Activated CD8-positive, alpha-beta T cell treated with anti-CD3 and anti-CD28 coated beads, Interleukin-2, amount 10 ng/mL, durations not matched to agents 7 days and 5 days (primary cell): ENCODE measurements around the gene MYO5B. TPM values are rescaled to one million over a fixed set of nuclear protein-coding genes. Genes with fewer than 3 reads are reported as not detected.

Source experiments
- ATAC-seq: fragments of 150-1000 bp; cut with Tn5 transposase; one replicate; pipeline ENCODE4 v1.10.0; 2021; ENCODE audit warnings: moderate library complexity
- CTCF ChIA-PET: fragments of 350-600 bp; sonication (Branson Sonifier 250); formaldehyde crosslinking; loops from one replicate; lab custom pipeline; 2021; ENCODE audit warnings: antibody characterized with exemption; lab: Charles Lee
- POLR2A ChIA-PET: fragments of 350-600 bp; sonication (Branson Sonifier 250); formaldehyde crosslinking; loops from one replicate; lab custom pipeline; 2021; ENCODE audit warnings: antibody characterized with exemption; lab: Charles Lee
- DNase-seq: peaks from one replicate; pipeline ENCODE4 v3.0.0-alpha.2; 2020
- H3K27ac Mint-ChIP-seq: one replicate; pipeline ENCODE4 v1.8.0; 2021; ENCODE audit warnings: mild to moderate bottlenecking, mixed read lengths
- H3K27me3 Mint-ChIP-seq: one replicate; pipeline ENCODE4 v1.8.0; 2021; ENCODE audit warnings: low read depth, mixed read lengths
- H3K36me3 Mint-ChIP-seq: one replicate; pipeline ENCODE4 v1.8.0; 2021; ENCODE audit warnings: low read depth, mixed read lengths
- H3K4me1 Mint-ChIP-seq: one replicate; pipeline ENCODE4 v1.8.0; 2021; ENCODE audit warnings: low read depth, mixed read lengths
- H3K4me3 Mint-ChIP-seq: one replicate; pipeline ENCODE4 v1.8.0; 2021; ENCODE audit warnings: mild to moderate bottlenecking, mixed read lengths
- H3K9me3 Mint-ChIP-seq: one replicate; pipeline ENCODE4 v1.8.0; 2022; ENCODE audit warnings: mixed read lengths; ENCODE audit not compliant: insufficient read depth
- total RNA-seq, 2 experiments: library from RNA; stranded (reverse); gene quantifications; one replicate each; pipeline ENCODE4 v1.2.3, GENCODE V29; 2021

Gene MYO5B
- total RNA-seq, 2 experiments from 2014 or later: not detected

- ChIA-PET POLR2A (no interaction called here), CTCF (no interaction called here)
- Mint-ChIP-seq H3K9me3 (no peaks in the 10 kb centered on the region), H3K4me1 (no peaks in the 10 kb centered on the region), H3K36me3 (no peaks in the 10 kb centered on the region), H3K27me3 (peaks cover 6% of the 10 kb centered on the region), H3K4me3 (no peak overlapping the region), H3K27ac (no peak overlapping the region)
- no peak for ATAC-seq
- no peak for DNase-seq
These were observed 51.7 kb downstream of the MYO5B start for GRCh38 chr18:50143294-50143693.

- Mint-ChIP-seq H3K36me3 (no peaks in the 10 kb centered on the region), H3K27ac (no peak overlapping the region), H3K4me3 (no peak overlapping the region), H3K4me1 (no peaks in the 10 kb centered on the region), H3K27me3 (peaks cover 6% of the 10 kb centered on the region), H3K9me3 (no peaks in the 10 kb centered on the region)
- POLR2A ChIA-PET: no interaction called here
- ATAC-seq: no peak
- CTCF ChIA-PET: no interaction called here
- DNase-seq: no peak
These were observed 52.4 kb downstream of the MYO5B start for GRCh38 chr18:50142441-50143120.

DNA sequence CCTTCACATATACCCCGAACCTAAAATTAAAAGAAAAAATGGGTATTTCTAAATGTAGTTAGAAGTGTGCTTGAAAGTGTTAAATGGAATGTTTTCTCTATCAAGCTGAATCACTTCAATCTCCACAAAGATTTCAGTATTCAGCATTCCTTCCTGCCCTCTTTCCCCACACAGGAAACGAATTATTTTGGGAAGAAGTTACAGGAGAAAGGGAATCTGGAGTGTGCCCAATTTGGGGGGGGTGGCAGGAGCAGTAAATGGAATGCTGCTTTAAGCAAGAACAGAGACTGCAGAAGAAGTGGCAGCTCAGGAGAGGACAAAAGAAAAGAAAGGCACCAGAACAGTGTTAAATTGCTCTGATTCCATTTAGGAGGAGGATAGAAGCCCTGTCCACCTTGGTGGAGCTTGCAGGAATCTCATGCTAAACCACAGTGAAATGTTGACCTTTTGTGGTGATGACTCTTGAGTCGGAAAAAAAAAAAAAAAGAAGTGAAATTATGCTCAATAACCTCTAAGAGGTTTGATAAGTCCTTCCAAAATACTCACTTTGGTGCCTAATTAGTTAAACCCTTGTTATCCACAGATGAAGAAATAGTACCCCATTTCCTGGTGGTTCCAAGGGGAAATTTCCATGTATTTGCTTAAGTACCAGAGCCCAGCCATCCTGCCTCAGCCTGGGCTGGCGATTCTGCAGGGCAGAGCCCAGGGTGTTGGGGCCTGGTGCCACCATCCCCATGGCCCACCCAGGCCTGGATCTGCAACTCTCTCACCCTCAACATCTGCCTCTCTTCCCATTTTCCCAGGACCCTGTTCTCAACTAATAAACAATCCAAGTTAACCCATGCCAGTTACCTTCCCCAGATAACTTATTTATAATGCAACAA lies 56.5 kb downstream of the MYO5B start:
- peaks cover 15% of the 10 kb centered on the region for H3K27me3 Mint-ChIP-seq
- no peaks in the 10 kb centered on the region for H3K9me3 Mint-ChIP-seq
- no peak overlapping the region for H3K4me3 Mint-ChIP-seq
- DNase-seq: no peak
- POLR2A ChIA-PET: no interaction called here
- H3K36me3 Mint-ChIP-seq: no peaks in the 10 kb centered on the region
- no peak for ATAC-seq
- H3K4me1 Mint-ChIP-seq: no peaks in the 10 kb centered on the region
- H3K27ac Mint-ChIP-seq: no peak overlapping the region
- CTCF ChIA-PET: no interaction called here

GRCh38 chr18:50135903-50136302 lies 59.0 kb downstream of the MYO5B start:
- H3K27ac Mint-ChIP-seq: no peak overlapping the region
- ChIA-PET POLR2A (no interaction called here), CTCF (no interaction called here)
- peaks cover 32% of the 10 kb centered on the region for H3K27me3 Mint-ChIP-seq
- DNase-seq (no peak), ATAC-seq (no peak)
- no peaks in the 10 kb centered on the region for H3K4me1 Mint-ChIP-seq
- H3K36me3 Mint-ChIP-seq: no peaks in the 10 kb centered on the region
- no peak overlapping the region for H3K4me3 Mint-ChIP-seq
- H3K9me3 Mint-ChIP-seq: no peaks in the 10 kb centered on the region

DNA sequence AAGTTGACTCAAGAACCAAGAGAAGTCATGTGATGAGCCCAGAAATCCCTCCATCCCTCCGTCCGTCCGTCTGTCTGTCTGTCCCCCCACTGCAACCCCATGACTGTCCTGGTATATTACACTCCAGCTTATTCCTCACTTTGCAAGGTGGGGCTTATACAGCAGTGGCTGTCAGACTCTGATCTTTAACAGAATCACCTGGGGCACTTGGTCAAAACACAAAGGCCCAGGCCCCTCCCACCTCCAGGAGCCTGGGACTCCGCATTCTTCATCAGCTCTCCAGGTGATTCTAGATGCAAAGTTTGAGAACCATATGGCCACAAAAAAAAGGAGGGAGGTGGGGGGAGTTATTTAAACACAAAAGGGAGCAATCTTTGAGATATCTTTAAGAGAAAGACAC lies 61.4 kb downstream of the MYO5B start:
- POLR2A ChIA-PET: no interaction called here
- Mint-ChIP-seq H3K27ac (no peak overlapping the region), H3K4me3 (no peak overlapping the region), H3K4me1 (no peaks in the 10 kb centered on the region), H3K9me3 (no peaks in the 10 kb centered on the region), H3K27me3 (peaks cover 34% of the 10 kb centered on the region), H3K36me3 (no peaks in the 10 kb centered on the region)
- ATAC-seq: no peak
- DNase-seq: no peak
- CTCF ChIA-PET: no interaction called here

DNA sequence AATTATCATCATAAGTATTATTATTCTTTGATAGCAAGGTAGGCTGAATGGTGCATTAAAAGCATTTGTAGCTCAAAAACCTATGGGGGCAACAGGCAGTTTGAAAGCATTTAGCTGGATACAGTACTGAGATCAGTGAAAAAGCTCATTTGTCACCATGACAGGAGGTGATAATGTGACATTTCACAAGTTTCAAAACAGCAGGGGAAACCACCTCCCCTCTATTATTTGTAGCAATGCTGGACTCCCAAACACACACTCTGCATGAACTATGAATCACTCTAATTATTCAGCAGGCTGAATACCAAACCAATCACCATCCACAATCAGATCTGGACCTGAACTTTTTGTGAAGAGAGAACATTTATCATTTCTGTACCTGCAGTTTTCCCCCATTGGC lies 63.4 kb downstream of the MYO5B start:
- ATAC-seq (no peak), DNase-seq (no peak)
- H3K36me3 Mint-ChIP-seq: no peaks in the 10 kb centered on the region
- no peaks in the 10 kb centered on the region for H3K9me3 Mint-ChIP-seq
- peaks cover 34% of the 10 kb centered on the region for H3K27me3 Mint-ChIP-seq
- ChIA-PET POLR2A (no interaction called here), CTCF (no interaction called here)
- no peak overlapping the region for H3K4me3 Mint-ChIP-seq
- H3K27ac Mint-ChIP-seq: no peak overlapping the region
- H3K4me1 Mint-ChIP-seq: no peaks in the 10 kb centered on the region

DNA sequence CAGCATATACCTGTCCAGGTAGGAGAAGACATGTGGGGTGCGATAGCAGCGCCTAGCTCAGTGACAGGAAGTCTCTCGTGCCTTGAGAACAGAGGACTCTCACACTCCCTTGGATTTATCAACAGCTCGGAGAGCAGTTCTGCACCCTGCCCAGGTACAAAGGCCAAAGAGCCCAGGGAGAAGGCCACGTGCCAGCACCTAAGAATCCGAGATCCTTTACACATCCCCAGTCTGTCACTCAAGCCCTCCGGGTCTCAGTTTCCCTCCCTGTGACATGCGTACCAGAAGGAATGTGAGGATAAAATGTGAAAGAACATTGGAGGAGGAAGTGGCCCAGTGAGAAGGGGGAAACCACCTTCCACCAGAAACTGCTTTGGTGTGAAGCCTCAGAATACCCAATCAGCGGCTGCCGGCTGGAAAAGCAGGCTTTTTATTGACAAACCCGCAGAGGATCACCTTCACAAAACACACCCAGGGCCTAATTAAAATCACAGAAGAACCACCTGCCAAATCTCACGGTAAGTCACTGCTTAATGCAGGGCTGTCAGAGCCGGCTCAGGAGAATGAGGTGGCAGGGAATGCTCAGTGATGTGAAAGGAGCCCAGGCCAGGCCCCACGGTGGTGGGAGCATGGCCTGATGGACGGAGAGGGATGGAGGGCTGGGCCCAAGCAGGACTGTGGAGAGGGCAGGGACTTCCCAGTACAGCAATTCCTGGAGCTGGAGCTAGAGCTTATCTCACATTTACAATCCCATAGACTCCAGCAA lies 66.3 kb downstream of the MYO5B start:
- H3K4me1 Mint-ChIP-seq: no peaks in the 10 kb centered on the region
- H3K27ac Mint-ChIP-seq: no peak overlapping the region
- no peak for ATAC-seq
- CTCF ChIA-PET: no interaction called here
- H3K27me3 Mint-ChIP-seq: peaks cover 32% of the 10 kb centered on the region
- H3K9me3 Mint-ChIP-seq: no peaks in the 10 kb centered on the region
- DNase-seq: no peak
- H3K4me3 Mint-ChIP-seq: no peak overlapping the region
- no peaks in the 10 kb centered on the region for H3K36me3 Mint-ChIP-seq
- POLR2A ChIA-PET: no interaction called here

DNA sequence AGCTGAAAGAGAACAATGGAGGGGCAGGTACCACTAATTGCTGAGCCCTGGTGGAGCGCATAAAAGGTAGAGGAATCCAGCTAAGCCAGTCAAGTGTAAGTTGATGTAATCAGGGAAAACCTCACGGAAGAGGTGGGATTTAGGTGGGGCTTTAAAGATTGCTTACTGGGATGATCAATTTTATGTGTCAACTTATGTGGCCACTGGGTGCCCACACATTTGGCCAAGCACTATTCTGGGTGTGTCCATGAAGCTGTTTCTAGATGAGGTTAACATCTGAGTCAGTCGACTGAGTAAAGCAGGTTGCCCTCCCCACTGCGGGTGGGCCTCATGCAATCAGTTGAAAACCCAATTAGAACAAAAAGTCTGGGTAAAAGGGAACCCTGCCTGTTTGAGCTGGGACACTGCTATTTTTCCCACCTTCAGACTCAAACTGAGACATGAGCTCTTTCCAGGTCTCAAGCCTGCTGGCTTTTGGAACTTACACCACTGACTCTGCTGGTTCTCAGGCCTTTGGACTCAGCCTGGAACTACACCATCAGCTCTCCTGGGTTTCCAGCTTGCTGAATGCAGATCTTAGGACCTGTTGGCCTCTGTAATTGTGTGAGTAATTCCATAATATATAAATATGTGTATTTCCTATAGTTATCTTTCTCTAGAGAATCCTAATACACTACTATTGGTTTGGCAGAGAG lies 67.3 kb downstream of the MYO5B start:
- Mint-ChIP-seq H3K9me3 (no peaks in the 10 kb centered on the region), H3K36me3 (no peaks in the 10 kb centered on the region), H3K4me3 (no peak overlapping the region), H3K4me1 (no peaks in the 10 kb centered on the region), H3K27ac (no peak overlapping the region), H3K27me3 (peaks cover 28% of the 10 kb centered on the region)
- ChIA-PET CTCF (interaction anchor here (1.1 kb wide), 1 partner anchor 229 kb away, joined by 3 read pairs; no protein-coding TSS in a partner anchor), POLR2A (no interaction called here)
- no peak for DNase-seq
- ATAC-seq: no peak

GRCh38 chr18:50126471-50126870 lies 68.5 kb downstream of the MYO5B start:
- Mint-ChIP-seq H3K9me3 (no peaks in the 10 kb centered on the region), H3K4me1 (no peaks in the 10 kb centered on the region), H3K27me3 (peaks cover 20% of the 10 kb centered on the region), H3K27ac (no peak overlapping the region), H3K36me3 (no peaks in the 10 kb centered on the region), H3K4me3 (no peak overlapping the region)
- CTCF ChIA-PET: interaction anchor here (1.1 kb wide), 1 partner anchor 230 kb away, joined by 3 read pairs; no protein-coding TSS in a partner anchor
- POLR2A ChIA-PET: no interaction called here
- DNase-seq: no peak
- ATAC-seq: no peak

DNA sequence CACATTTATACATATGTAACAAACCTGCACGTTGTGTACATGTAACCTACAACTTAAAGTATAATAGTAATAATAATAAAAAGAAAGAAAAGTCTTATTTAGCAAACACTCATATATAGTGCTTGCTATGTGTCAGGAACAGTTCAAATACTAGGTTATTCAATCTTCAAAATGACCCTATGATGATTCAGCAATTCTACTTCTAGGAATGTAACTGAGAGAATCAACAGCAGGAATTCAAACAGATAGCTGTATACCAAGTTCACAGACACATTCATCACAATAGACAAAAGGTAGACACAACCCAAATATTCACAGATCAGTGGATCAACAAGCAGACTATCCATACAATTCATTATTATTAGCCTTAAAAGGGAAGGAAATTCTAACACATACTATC lies 69.5 kb downstream of the MYO5B start:
- H3K36me3 Mint-ChIP-seq: no peaks in the 10 kb centered on the region
- ChIA-PET POLR2A (no interaction called here), CTCF (no interaction called here)
- H3K4me1 Mint-ChIP-seq: no peaks in the 10 kb centered on the region
- no peak overlapping the region for H3K27ac Mint-ChIP-seq
- peaks cover 13% of the 10 kb centered on the region for H3K27me3 Mint-ChIP-seq
- H3K4me3 Mint-ChIP-seq: no peak overlapping the region
- DNase-seq: no peak
- H3K9me3 Mint-ChIP-seq: no peaks in the 10 kb centered on the region
- ATAC-seq: no peak

DNA sequence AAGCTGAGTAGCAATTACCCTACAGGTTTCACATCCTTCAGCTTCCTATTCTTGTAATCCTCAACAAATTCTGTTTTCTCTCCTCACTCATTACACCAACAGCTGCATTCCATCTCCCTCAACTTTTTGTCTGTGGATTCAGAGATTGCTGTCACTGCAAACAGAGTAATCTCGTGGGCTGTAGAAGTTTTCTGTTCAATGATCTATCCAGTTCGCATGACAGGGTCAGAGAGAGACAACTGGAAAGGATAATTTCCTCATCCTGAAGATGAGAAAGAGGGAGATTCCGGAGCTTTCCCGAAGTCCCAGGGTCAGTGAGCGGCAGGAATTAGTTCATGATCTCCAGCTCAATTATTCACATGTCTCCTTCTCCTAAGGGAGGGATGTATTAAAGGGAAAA lies 75.7 kb downstream of the MYO5B start:
- Mint-ChIP-seq H3K9me3 (no peaks in the 10 kb centered on the region), H3K27ac (no peak overlapping the region), H3K4me3 (no peak overlapping the region), H3K36me3 (no peaks in the 10 kb centered on the region), H3K27me3 (peaks cover 10% of the 10 kb centered on the region), H3K4me1 (no peaks in the 10 kb centered on the region)
- ATAC-seq (no peak), DNase-seq (no peak)
- POLR2A ChIA-PET: no interaction called here
- CTCF ChIA-PET: no interaction called here
